PC-9 (cell line): Measurements from ENCODE around the gene CCR5AS.
A peak's percentile ranks its signal among the peaks of the same experiment; 100 is the strongest.

Source experiments
- BruUV-seq: library from RNA; stranded (reverse); fragments of 400-500 nt; replicated peaks from 2 replicates; lab custom pipeline; 2021; lab: Mats Ljungman, UMichigan
- CTCF ChIA-PET: fragments of 300-600 bp; sonication (Branson Sonifier 250); formaldehyde crosslinking; loops from one replicate; lab custom pipeline; 2022; ENCODE audit warnings: antibody characterized with exemption; lab: Charles Lee
- POLR2A ChIA-PET: fragments of 300-600 bp; sonication (Branson Sonifier 250); formaldehyde crosslinking; loops from one replicate; lab custom pipeline; 2022; ENCODE audit warnings: antibody characterized with exemption; ENCODE audit not compliant: unreplicated experiment; lab: Charles Lee
- DNase-seq, 2 experiments: peaks; one replicate each; pipeline versions ENCODE4 v3.0.0 to v3.0.0-alpha.2; 2015 to 2022; ENCODE audit warnings: mixed read lengths in 1 of 2
- H2AFZ ChIP-seq: fragments of 200-600 bp; sonication (generic); 2 replicates; pipeline ENCODE4 v1.8.1; 2017; ENCODE audit warnings: antibody characterized with exemption
- H3F3A ChIP-seq: fragments of 200-600 bp; sonication (generic); 2 replicates; pipeline ENCODE4 v1.8.1; 2017; ENCODE audit warnings: antibody characterized with exemption, mild to moderate bottlenecking, low read depth; ENCODE audit not compliant: insufficient read depth
- H3K27ac ChIP-seq: fragments of 200-600 bp; sonication (generic); 2 replicates; pipeline ENCODE4 v1.6.1; 2016; ENCODE audit warnings: mixed run types
- H3K27me3 ChIP-seq: fragments of 200-600 bp; sonication (generic); 2 replicates; pipeline ENCODE4 v1.6.1; 2016; ENCODE audit warnings: low read depth, mixed run types; ENCODE audit not compliant: insufficient read depth
- H3K36me3 ChIP-seq: fragments of 200-600 bp; sonication (generic); 2 replicates; pipeline ENCODE4 v1.6.1; 2016; ENCODE audit warnings: low read depth, mixed run types
- H3K4me1 ChIP-seq: fragments of 200-600 bp; sonication (generic); replicated peaks from 2 replicates; pipeline ENCODE4 v1.6.1; 2016; ENCODE audit warnings: mixed run types; ENCODE audit not compliant: insufficient read depth
- H3K4me2 ChIP-seq: fragments of 200-600 bp; sonication (generic); 2 replicates; pipeline ENCODE4 v1.6.1; 2017; ENCODE audit warnings: mixed run types
- H3K4me3 ChIP-seq: fragments of 200-600 bp; sonication (generic); 2 replicates; pipeline ENCODE4 v1.6.1; 2016; ENCODE audit warnings: mixed run types
- H3K79me2 ChIP-seq: fragments of 200-600 bp; sonication (generic); 2 replicates; pipeline ENCODE4 v1.6.1; 2017; ENCODE audit warnings: low read depth, mixed run types
- H3K9me2 ChIP-seq: fragments of 200-600 bp; sonication (generic); 2 replicates; pipeline ENCODE4 v1.8.1; 2017; ENCODE audit warnings: mild to moderate bottlenecking; ENCODE audit not compliant: insufficient read depth
- H3K9me3 ChIP-seq: fragments of 200-600 bp; sonication (generic); 2 replicates; pipeline ENCODE4 v1.8.1; 2016; ENCODE audit warnings: low read depth; ENCODE audit not compliant: insufficient read depth
- H4K20me1 ChIP-seq: fragments of 200-600 bp; sonication (generic); 2 replicates; pipeline ENCODE4 v1.8.1; 2017; ENCODE audit not compliant: insufficient read depth
- EZH2 ChIP-seq: fragments of 200-600 bp; sonication (generic); IDR thresholded peaks from 2 replicates; pipeline ENCODE4 v1.8.0; 2017; ENCODE audit warnings: antibody characterized with exemption, low read depth
- intact Hi-C: fragments of 100-400 bp; cut with micrococcal nuclease; formaldehyde crosslinking; loops from one replicate; pipeline ENCODE4 v1.10.0; 2022; ENCODE audit not compliant: unreplicated experiment
- TF ChIP-seq, protein P1 (sequence below): fragments of 200-600 bp; sonication (generic); conservative IDR thresholded peaks from 2 replicates; pipeline ENCODE4 v1.6.1; 2017; ENCODE audit warnings: mixed run types, antibody characterized with exemption, mild to moderate bottlenecking, moderate library complexity

Gene CCR5AS

DNA sequence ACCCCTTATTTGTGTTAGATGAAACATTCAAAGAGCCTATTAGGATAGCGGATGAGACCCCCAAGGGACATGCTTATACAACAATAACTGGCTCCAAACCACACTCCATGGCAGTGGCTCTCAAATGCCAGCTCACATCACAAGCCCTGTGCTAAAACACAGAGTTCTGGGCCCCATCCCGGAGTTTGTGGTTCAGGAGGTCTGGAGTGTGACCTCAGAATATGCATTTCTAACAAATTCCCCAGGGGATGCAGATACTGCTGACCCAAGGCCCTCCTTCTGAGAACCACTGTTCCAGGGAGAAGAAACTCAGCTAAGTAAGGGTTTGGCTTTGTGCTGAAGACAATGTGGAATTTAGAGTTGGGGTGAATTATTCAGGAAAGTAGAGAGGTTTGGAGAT is 3.8 kb upstream of the CCR5AS start:
- peaks cover 47% of the 10 kb centered on the region for H3K79me2 ChIP-seq
- TF ChIP-seq, protein P1, sequence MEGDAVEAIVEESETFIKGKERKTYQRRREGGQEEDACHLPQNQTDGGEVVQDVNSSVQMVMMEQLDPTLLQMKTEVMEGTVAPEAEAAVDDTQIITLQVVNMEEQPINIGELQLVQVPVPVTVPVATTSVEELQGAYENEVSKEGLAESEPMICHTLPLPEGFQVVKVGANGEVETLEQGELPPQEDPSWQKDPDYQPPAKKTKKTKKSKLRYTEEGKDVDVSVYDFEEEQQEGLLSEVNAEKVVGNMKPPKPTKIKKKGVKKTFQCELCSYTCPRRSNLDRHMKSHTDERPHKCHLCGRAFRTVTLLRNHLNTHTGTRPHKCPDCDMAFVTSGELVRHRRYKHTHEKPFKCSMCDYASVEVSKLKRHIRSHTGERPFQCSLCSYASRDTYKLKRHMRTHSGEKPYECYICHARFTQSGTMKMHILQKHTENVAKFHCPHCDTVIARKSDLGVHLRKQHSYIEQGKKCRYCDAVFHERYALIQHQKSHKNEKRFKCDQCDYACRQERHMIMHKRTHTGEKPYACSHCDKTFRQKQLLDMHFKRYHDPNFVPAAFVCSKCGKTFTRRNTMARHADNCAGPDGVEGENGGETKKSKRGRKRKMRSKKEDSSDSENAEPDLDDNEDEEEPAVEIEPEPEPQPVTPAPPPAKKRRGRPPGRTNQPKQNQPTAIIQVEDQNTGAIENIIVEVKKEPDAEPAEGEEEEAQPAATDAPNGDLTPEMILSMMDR = no peak
- no peak for TF ChIP-seq EZH2
- H3K9me2 ChIP-seq = no peaks in the 10 kb centered on the region
- intact Hi-C loops = no loop called here
- H4K20me1 ChIP-seq = no peaks in the 10 kb centered on the region
- H3K4me3 ChIP-seq = no peak overlapping the region
- peaks cover 8% of the 10 kb centered on the region; the same call in 1 of the 2 replicates for H3K36me3 ChIP-seq
- H3K4me1 ChIP-seq = peaks cover 64% of the 10 kb centered on the region
- peak overlapping the region; percentile 88 for H3K4me2 ChIP-seq
- no peak for DNase-seq
- H3K27ac ChIP-seq = no peak overlapping the region
- no peaks in the 10 kb centered on the region for H3K27me3 ChIP-seq
- H3F3A ChIP-seq = peaks cover 30% of the 10 kb centered on the region
- H2AFZ ChIP-seq = no peak overlapping the region
- BruUV-seq = no TSS peak
- ChIA-PET POLR2A (no interaction called here), CTCF (no interaction called here)
- no peaks in the 10 kb centered on the region for H3K9me3 ChIP-seq

DNA sequence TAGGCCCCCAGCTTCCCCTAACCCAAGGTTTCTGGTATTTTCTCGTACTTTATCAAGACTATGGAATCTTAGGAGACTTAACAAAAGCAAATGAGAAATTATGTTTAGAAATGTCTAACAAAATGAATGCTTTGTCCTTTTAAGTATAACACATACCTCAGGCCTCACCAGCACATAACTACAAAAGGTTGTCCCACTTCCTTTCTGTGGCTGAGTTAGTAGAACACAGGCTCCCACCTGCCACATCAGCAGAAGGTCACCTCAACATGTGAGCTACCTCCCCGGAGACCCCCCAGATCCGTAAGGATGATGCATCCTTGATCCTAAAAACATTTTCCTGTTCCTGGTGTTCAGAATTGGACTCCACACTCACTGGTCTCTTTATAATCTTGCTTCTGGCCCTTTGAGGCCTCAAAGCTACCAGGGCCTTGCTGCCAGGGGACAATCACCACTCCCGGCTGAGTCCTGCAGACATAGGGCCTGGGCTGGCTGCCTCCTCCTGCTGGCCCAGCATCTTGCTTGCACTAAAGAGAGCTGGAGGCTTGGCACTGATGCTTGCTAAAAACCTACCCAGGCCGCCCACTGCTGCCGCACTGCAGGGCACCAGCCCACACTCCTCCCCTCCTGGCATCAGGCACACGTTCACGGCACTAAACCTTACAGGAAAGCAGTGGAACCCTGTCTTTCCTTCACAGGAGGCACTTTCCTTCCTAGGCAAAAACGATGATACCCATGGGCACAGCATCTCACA is 3.0 kb upstream of the CCR5AS start:
- H2AFZ ChIP-seq = no peak overlapping the region
- intact Hi-C loops = no loop called here
- TF ChIP-seq EZH2 = no peak
- TF ChIP-seq, protein P1 = no peak
- no peaks in the 10 kb centered on the region for H3K9me2 ChIP-seq
- H3K4me2 ChIP-seq = peak overlapping the region; percentile 88
- H3K27ac ChIP-seq = 0 out of 2 replicates have a peak overlapping the region, but pooled peaks have one; percentile 9
- no peaks in the 10 kb centered on the region for H3K27me3 ChIP-seq
- peak overlapping the region; percentile 35; the same call in 1 of the 2 replicates for H3K4me3 ChIP-seq
- POLR2A ChIA-PET = no interaction called here
- no peaks in the 10 kb centered on the region for H4K20me1 ChIP-seq
- no TSS peak for BruUV-seq
- CTCF ChIA-PET = no interaction called here
- no peaks in the 10 kb centered on the region for H3K9me3 ChIP-seq
- peaks cover 72% of the 10 kb centered on the region for H3K4me1 ChIP-seq
- DNase-seq = no peak
- H3F3A ChIP-seq = peaks cover 38% of the 10 kb centered on the region
- H3K79me2 ChIP-seq = peaks cover 49% of the 10 kb centered on the region
- peaks cover 8% of the 10 kb centered on the region; the same call in 1 of the 2 replicates for H3K36me3 ChIP-seq

DNA sequence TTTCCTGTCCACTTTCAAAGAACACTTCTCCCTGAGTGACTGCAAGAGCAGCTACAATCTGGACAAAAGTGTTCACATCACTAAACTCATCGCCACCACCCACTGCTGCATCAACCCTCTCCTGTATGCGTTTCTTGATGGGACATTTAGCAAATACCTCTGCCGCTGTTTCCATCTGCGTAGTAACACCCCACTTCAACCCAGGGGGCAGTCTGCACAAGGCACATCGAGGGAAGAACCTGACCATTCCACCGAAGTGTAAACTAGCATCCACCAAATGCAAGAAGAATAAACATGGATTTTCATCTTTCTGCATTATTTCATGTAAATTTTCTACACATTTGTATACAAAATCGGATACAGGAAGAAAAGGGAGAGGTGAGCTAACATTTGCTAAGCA is 2.0 kb upstream of the CCR5AS start:
- DNase-seq = no peak
- POLR2A ChIA-PET = interaction anchor here (0.7 kb wide), 1 partner anchor 31 kb away, joined by 4 read pairs; no protein-coding TSS in a partner anchor
- Histone ChIP-seq H3K9me2 (no peaks in the 10 kb centered on the region), H3K27me3 (no peaks in the 10 kb centered on the region), H3K4me1 (peaks cover 79% of the 10 kb centered on the region), H3K79me2 (peaks cover 55% of the 10 kb centered on the region), H3K4me3 (peak overlapping the region; percentile 58), H3K4me2 (peak overlapping the region; percentile 88), H3K27ac (0 out of 2 replicates have a peak overlapping the region, but pooled peaks have one; percentile 86), H3K9me3 (no peaks in the 10 kb centered on the region), H2AFZ (no peak overlapping the region), H3K36me3 (peaks cover 8% of the 10 kb centered on the region; the same call in 1 of the 2 replicates), H4K20me1 (no peaks in the 10 kb centered on the region), H3F3A (peaks cover 42% of the 10 kb centered on the region)
- TF ChIP-seq, protein P1 = no peak
- TF ChIP-seq EZH2 = no peak
- CTCF ChIA-PET = no interaction called here
- intact Hi-C loops = no loop called here
- BruUV-seq = no TSS peak
